Natural killer cell (primary cell): ENCODE measurements around the gene RASSF1. TPM values are rescaled to one million over a fixed set of nuclear protein-coding genes. Genes with fewer than 3 reads are reported as not detected.

Experiments used
- ATAC-seq, 3 donors: fragments of 150-1000 bp in 2 of 3; fragments of 200-7000 bp in 1 of 3; cut with Tn5 transposase; 1 replicate in 1 of 3; 2 replicates in 2 of 3; pipeline ENCODE4 v1.10.0; 2021; ENCODE audit warnings: mild to moderate bottlenecking in 2 of 3, moderate library complexity in 2 of 3
- DNase-seq, 2 donors: peaks; one replicate each; pipeline versions ENCODE4 v3.0.0 to v3.0.0-alpha.2; 2013 to 2021; ENCODE audit warnings: mixed read lengths in 1 of 2
- H3K27ac ChIP-seq: one replicate; pipeline ENCODE4 v1.5.1; 2013; ENCODE audit warnings: mild to moderate bottlenecking, low read length
- H3K27me3 ChIP-seq: one replicate; pipeline ENCODE4 v1.6.1; 2013; ENCODE audit warnings: low read length; ENCODE audit not compliant: control insufficient read depth, insufficient read depth
- H3K36me3 ChIP-seq: one replicate; pipeline ENCODE4 v1.6.1; 2013; ENCODE audit warnings: low read length; ENCODE audit not compliant: control insufficient read depth, insufficient read depth
- H3K4me1 ChIP-seq: one replicate; pipeline ENCODE4 v1.6.1; 2013; ENCODE audit warnings: low read length; ENCODE audit not compliant: control insufficient read depth, insufficient read depth
- H3K4me3 ChIP-seq: one replicate; pipeline ENCODE4 v1.5.1; 2013; ENCODE audit warnings: low read length
- H3K9me3 ChIP-seq: one replicate; pipeline ENCODE4 v1.6.1; 2013; ENCODE audit warnings: low read length; ENCODE audit not compliant: control insufficient read depth, insufficient read depth
- H3K27ac Mint-ChIP-seq, 2 donors: one replicate each; pipeline ENCODE4 v1.8.0; 2022; ENCODE audit warnings: mild to moderate bottlenecking in 2 of 2, mixed read lengths in 2 of 2, moderate library complexity in 1 of 2
- H3K27me3 Mint-ChIP-seq, 2 donors: one replicate each; pipeline ENCODE4 v1.8.0; 2022; ENCODE audit warnings: low read depth in 2 of 2, mixed read lengths in 2 of 2
- H3K36me3 Mint-ChIP-seq: one replicate; pipeline ENCODE4 v1.8.0; 2022; ENCODE audit warnings: mixed read lengths
- H3K4me1 Mint-ChIP-seq, 2 donors: one replicate each; pipeline ENCODE4 v1.8.0; 2022; ENCODE audit warnings: mixed read lengths in 2 of 2
- H3K4me3 Mint-ChIP-seq: one replicate; pipeline ENCODE4 v1.8.0; 2022; ENCODE audit warnings: mild to moderate bottlenecking, moderate library complexity, mixed read lengths
- H3K9me3 Mint-ChIP-seq, 2 donors: one replicate each; pipeline ENCODE4 v1.8.0; 2022; ENCODE audit warnings: mixed read lengths in 2 of 2
- WGBS: methylation state at CpG from one replicate; pipeline ENCODE4 v1.1.7; 2013; ENCODE audit warnings: missing lambda C conversion rate; ENCODE audit not compliant: insufficient coverage; 5-methylcytosine and 5-hydroxymethylcytosine counted together
- intact Hi-C: fragments of 100-400 bp; cut with micrococcal nuclease; formaldehyde crosslinking; loops from one replicate; pipeline ENCODE4 v1.14.2; 2022
- total RNA-seq, 4 donors: library from RNA; stranded (reverse); fragments of 120-200 nt in 1 of 4; gene quantifications; one replicate each; pipeline versions ENCODE4 v1.2.3 to v1.2.4, GENCODE V29; 2013 to 2022
- TF ChIP-seq, protein P1 (sequence below): fragments of 200-600 bp; IDR thresholded peaks from one replicate; pipeline ENCODE4 v1.8.0; 2022; ENCODE audit warnings: antibody characterized with exemption

The RASSF1 gene
- total RNA-seq, 3 donors from 2014 or later (not counting 1 experiment from before 2014, with no cell fraction given): 298 to 329 (median 305) TPM

DNA sequence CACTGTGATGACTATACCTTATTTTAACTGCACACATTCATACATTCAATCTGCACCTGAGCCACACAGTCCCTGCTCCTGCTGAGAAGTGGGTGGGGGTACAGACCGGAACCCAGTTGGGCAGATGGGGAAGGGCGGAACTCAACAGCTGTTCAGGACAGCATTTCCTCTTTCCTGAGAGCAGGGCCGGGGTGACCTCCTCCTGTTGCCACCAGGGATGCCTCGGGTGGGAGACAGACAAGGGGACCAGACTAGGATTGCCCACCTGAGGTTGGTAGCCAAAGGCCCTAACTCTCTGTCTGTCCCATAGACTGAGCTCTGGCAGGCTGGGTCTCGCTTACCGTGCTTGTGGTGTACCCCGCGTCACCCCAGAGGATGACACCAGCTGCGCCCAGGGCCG lies 22.0 kb downstream of the RASSF1 start:
- ATAC-seq (no peak), DNase-seq (no peak)
- WGBS: 59% methylated on average over 10 of the region's 10 CpGs
- peaks cover 67% of the 10 kb centered on the region for H3K4me1 ChIP-seq
- no peaks in the 10 kb centered on the region for H3K27me3 ChIP-seq
- peak overlapping the region; percentile 72 for H3K4me3 Mint-ChIP-seq
- H3K27ac Mint-ChIP-seq: peak overlapping the region; percentile 38 to 76
- TF ChIP-seq, protein P1, sequence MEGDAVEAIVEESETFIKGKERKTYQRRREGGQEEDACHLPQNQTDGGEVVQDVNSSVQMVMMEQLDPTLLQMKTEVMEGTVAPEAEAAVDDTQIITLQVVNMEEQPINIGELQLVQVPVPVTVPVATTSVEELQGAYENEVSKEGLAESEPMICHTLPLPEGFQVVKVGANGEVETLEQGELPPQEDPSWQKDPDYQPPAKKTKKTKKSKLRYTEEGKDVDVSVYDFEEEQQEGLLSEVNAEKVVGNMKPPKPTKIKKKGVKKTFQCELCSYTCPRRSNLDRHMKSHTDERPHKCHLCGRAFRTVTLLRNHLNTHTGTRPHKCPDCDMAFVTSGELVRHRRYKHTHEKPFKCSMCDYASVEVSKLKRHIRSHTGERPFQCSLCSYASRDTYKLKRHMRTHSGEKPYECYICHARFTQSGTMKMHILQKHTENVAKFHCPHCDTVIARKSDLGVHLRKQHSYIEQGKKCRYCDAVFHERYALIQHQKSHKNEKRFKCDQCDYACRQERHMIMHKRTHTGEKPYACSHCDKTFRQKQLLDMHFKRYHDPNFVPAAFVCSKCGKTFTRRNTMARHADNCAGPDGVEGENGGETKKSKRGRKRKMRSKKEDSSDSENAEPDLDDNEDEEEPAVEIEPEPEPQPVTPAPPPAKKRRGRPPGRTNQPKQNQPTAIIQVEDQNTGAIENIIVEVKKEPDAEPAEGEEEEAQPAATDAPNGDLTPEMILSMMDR: no peak
- H3K27ac ChIP-seq: peak overlapping the region; percentile 14
- no peaks in the 10 kb centered on the region for H3K36me3 Mint-ChIP-seq
- no peaks in the 10 kb centered on the region for H3K9me3 Mint-ChIP-seq
- no peaks in the 10 kb centered on the region for H3K36me3 ChIP-seq
- no peaks in the 10 kb centered on the region for H3K9me3 ChIP-seq
- intact Hi-C loops: no loop called here
- no peak overlapping the region for H3K4me3 ChIP-seq
- peaks cover 22 to 34% of the 10 kb centered on the region in 2 donors for H3K4me1 Mint-ChIP-seq
- no peaks in the 10 kb centered on the region for H3K27me3 Mint-ChIP-seq

DNA sequence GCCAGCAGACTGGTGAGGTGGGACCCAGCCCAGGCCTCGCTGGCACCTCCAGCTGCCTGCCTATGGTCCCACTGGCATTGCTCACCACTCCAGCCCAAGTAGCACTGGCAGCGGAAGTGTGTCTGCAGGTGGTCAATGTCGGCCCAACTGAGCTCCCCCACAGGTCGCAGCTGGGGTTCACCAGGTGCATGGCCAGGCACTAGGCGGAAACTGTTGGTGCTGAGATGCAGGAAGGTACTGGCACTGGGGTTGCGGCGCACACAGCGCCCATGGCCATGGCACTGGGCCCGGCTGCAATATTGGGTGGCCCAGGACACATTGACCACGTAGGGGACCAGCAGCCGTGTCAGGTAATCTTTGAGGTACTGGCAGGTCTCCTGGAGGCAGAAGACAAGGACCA lies 22.5 kb downstream of the RASSF1 start:
- ATAC-seq (no peak), DNase-seq (no peak)
- H3K4me3 ChIP-seq: no peak overlapping the region
- H3K4me1 ChIP-seq: peaks cover 67% of the 10 kb centered on the region
- H3K36me3 ChIP-seq: no peaks in the 10 kb centered on the region
- peak overlapping the region; percentile 72 for H3K4me3 Mint-ChIP-seq
- no peaks in the 10 kb centered on the region for H3K9me3 Mint-ChIP-seq
- H3K27ac Mint-ChIP-seq: peak overlapping the region; percentile 38 to 76
- H3K27me3 Mint-ChIP-seq: no peaks in the 10 kb centered on the region
- TF ChIP-seq, protein P1: no peak
- intact Hi-C loops: no loop called here
- no peak overlapping the region for H3K27ac ChIP-seq
- H3K9me3 ChIP-seq: no peaks in the 10 kb centered on the region
- WGBS: 86% methylated on average over 11 of the region's 11 CpGs
- peaks cover 22 to 32% of the 10 kb centered on the region in 2 donors for H3K4me1 Mint-ChIP-seq
- no peaks in the 10 kb centered on the region for H3K27me3 ChIP-seq
- no peaks in the 10 kb centered on the region for H3K36me3 Mint-ChIP-seq

DNA sequence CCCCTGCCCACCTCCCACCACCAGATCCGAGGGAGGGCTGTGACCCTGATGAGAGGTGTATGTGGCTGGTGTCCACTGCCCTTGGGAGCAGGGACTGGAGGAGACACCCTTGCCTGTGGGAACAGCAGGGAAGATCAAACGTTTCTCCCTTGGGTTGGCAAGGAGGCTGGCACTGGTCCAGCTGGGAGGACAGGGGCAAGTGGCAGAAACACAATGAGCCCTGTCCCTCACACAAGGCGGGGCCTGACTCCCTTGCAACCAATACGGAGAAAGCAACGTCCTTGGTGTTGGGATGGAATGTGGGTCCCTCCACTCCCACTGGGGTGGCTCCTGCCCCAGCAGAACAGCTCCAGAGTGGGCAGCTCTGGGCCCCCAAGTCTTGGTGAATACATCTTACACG lies 23.3 kb downstream of the RASSF1 start:
- TF ChIP-seq, protein P1: no peak
- no peak for DNase-seq
- Mint-ChIP-seq H3K27ac (peak overlapping the region in 1 of 2 donors; percentile 87), H3K4me1 (peaks cover 22 to 32% of the 10 kb centered on the region in 2 donors), H3K4me3 (no peak overlapping the region), H3K36me3 (no peaks in the 10 kb centered on the region), H3K9me3 (no peaks in the 10 kb centered on the region), H3K27me3 (no peaks in the 10 kb centered on the region)
- no peaks in the 10 kb centered on the region for H3K27me3 ChIP-seq
- H3K4me3 ChIP-seq: no peak overlapping the region
- no peaks in the 10 kb centered on the region for H3K36me3 ChIP-seq
- peak overlapping the region; percentile 39 for H3K27ac ChIP-seq
- no peaks in the 10 kb centered on the region for H3K9me3 ChIP-seq
- peaks cover 61% of the 10 kb centered on the region for H3K4me1 ChIP-seq
- ATAC-seq: no peak
- intact Hi-C loops: no loop called here
- 89% methylated on average over 5 of the region's 6 CpGs for WGBS

DNA sequence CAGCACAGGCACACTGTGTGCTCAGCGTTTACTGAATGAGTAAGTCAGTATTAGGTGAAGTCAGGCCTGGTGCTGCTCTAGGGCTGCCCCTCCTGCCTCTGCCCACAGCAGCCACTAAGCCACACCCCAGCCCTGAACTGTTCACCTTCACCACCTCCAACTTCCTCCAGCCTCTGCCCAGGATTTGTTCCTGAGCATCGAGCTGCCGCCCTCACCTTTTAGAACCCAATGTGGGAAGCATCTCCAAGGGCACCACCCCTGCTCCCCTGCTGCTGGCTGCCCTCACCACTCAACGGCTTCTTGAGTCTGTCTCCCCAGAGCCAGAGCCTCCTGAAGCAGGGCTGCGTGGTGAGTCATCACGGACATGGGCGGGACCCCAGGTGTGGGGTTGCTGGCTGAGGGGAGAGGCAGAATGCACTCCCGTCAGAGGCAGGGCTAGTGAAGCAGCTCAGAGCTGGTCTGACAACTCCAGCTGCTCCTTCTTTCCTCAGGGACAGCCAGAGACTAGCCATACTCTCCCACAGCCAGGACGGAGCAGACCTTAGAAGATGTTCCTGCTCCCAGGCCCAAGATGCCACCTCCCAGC lies 23.9 kb downstream of the RASSF1 start:
- peak overlapping the region; percentile 39 for H3K27ac ChIP-seq
- H3K36me3 Mint-ChIP-seq: no peaks in the 10 kb centered on the region
- no peaks in the 10 kb centered on the region for H3K9me3 Mint-ChIP-seq
- H3K4me1 Mint-ChIP-seq: peaks cover 22 to 32% of the 10 kb centered on the region in 2 donors
- peak overlapping the region; percentile 60 to 87 for H3K27ac Mint-ChIP-seq
- no peaks in the 10 kb centered on the region for H3K36me3 ChIP-seq
- peak overlapping the region; percentile 22 for H3K4me3 Mint-ChIP-seq
- no peaks in the 10 kb centered on the region for H3K9me3 ChIP-seq
- TF ChIP-seq, protein P1: no peak
- no peaks in the 10 kb centered on the region for H3K27me3 ChIP-seq
- H3K27me3 Mint-ChIP-seq: no peaks in the 10 kb centered on the region
- DNase-seq (peak in 1 of 2 donors; percentile 76), ATAC-seq (peak in 1 of 3 donors; percentile 32)
- intact Hi-C loops: no loop called here
- no peak overlapping the region for H3K4me3 ChIP-seq
- WGBS: 58% methylated on average over 9 of the region's 9 CpGs
- H3K4me1 ChIP-seq: peaks cover 56% of the 10 kb centered on the region
